ACC112 (cell line): ENCODE data around the gene LYPD3.

ENCODE experiments used
- H2AFZ ChIP-seq: fragments of 200-600 bp; sonication (generic); one replicate; pipeline ENCODE4 v1.6.0; 2017; ENCODE audit warnings: antibody characterized with exemption, low read length; ENCODE audit not compliant: unreplicated experiment
- H3K27ac ChIP-seq: fragments of 200-600 bp; sonication (generic); 2 replicates; pipeline ENCODE4 v1.5.1; 2014; ENCODE audit warnings: low read depth, mild to moderate bottlenecking, antibody characterized with exemption, low read length, moderate library complexity
- H3K27me3 ChIP-seq: fragments of 200-600 bp; sonication (generic); 2 replicates; pipeline ENCODE4 v1.6.1; 2014; ENCODE audit warnings: mild to moderate bottlenecking, antibody characterized with exemption, low read length, moderate library complexity, mixed read lengths; ENCODE audit not compliant: insufficient read depth
- H3K36me3 ChIP-seq: fragments of 200-600 bp; sonication (generic); 2 replicates; pipeline ENCODE4 v1.6.1; 2016; ENCODE audit warnings: mild to moderate bottlenecking, antibody characterized with exemption, low read length, moderate library complexity, mixed read lengths; ENCODE audit not compliant: insufficient read depth
- H3K4me1 ChIP-seq: fragments of 200-600 bp; sonication (generic); one replicate; pipeline ENCODE4 v1.6.1; 2016; ENCODE audit warnings: low read length, mixed read lengths; ENCODE audit not compliant: insufficient read depth, unreplicated experiment, control insufficient read depth
- H3K4me3 ChIP-seq: fragments of 200-600 bp; sonication (generic); 2 replicates; pipeline ENCODE4 v1.5.1; 2014; ENCODE audit warnings: mild to moderate bottlenecking, low read depth, low read length
- H3K79me2 ChIP-seq: fragments of 200-600 bp; sonication (generic); one replicate; pipeline ENCODE4 v1.6.0; 2016; ENCODE audit warnings: low read length; ENCODE audit not compliant: control insufficient read depth, unreplicated experiment, insufficient read depth

Gene LYPD3

GRCh38 chr19:43474487-43474886 lies 9.1 kb upstream of the LYPD3 start:
- Histone ChIP-seq H3K4me3 (no peak overlapping the region), H3K27me3 (no peaks in the 10 kb centered on the region), H3K36me3 (no peaks in the 10 kb centered on the region), H3K27ac (no peak overlapping the region), H3K4me1 (peaks cover 8% of the 10 kb centered on the region), H3K79me2 (no peaks in the 10 kb centered on the region), H2AFZ (no peak overlapping the region)

- H2AFZ ChIP-seq: no peak overlapping the region
- H3K36me3 ChIP-seq: no peaks in the 10 kb centered on the region
- no peaks in the 10 kb centered on the region for H3K27me3 ChIP-seq
- no peak overlapping the region for H3K4me3 ChIP-seq
- H3K4me1 ChIP-seq: peaks cover 6% of the 10 kb centered on the region
- no peak overlapping the region for H3K27ac ChIP-seq
- H3K79me2 ChIP-seq: no peaks in the 10 kb centered on the region
These were observed 5.7 kb upstream of the LYPD3 start for GRCh38 chr19:43471091-43471490.

GRCh38 chr19:43470288-43470687 lies 4.9 kb upstream of the LYPD3 start:
- Histone ChIP-seq H3K36me3 (no peaks in the 10 kb centered on the region), H3K4me1 (peaks cover 6% of the 10 kb centered on the region), H3K27me3 (no peaks in the 10 kb centered on the region), H3K4me3 (no peak overlapping the region), H3K79me2 (no peaks in the 10 kb centered on the region), H3K27ac (no peak overlapping the region), H2AFZ (no peak overlapping the region)

GRCh38 chr19:43469160-43469480 lies 3.7 kb upstream of the LYPD3 start:
- Histone ChIP-seq H3K36me3 (no peaks in the 10 kb centered on the region), H2AFZ (no peak overlapping the region), H3K4me3 (no peak overlapping the region), H3K27me3 (no peaks in the 10 kb centered on the region), H3K27ac (no peak overlapping the region), H3K79me2 (no peaks in the 10 kb centered on the region), H3K4me1 (peaks cover 6% of the 10 kb centered on the region)

- H2AFZ ChIP-seq: no peak overlapping the region
- peaks cover 6% of the 10 kb centered on the region for H3K4me1 ChIP-seq
- no peaks in the 10 kb centered on the region for H3K27me3 ChIP-seq
- H3K79me2 ChIP-seq: no peaks in the 10 kb centered on the region
- H3K27ac ChIP-seq: no peak overlapping the region
- no peak overlapping the region for H3K4me3 ChIP-seq
- H3K36me3 ChIP-seq: no peaks in the 10 kb centered on the region
These were observed 3.1 kb upstream of the LYPD3 start for GRCh38 chr19:43468354-43469159.

- no peak overlapping the region for H2AFZ ChIP-seq
- peaks cover 6% of the 10 kb centered on the region for H3K4me1 ChIP-seq
- no peaks in the 10 kb centered on the region for H3K36me3 ChIP-seq
- H3K4me3 ChIP-seq: no peak overlapping the region
- no peaks in the 10 kb centered on the region for H3K27me3 ChIP-seq
- H3K79me2 ChIP-seq: no peaks in the 10 kb centered on the region
- H3K27ac ChIP-seq: no peak overlapping the region
These were observed 2.3 kb upstream of the LYPD3 start for GRCh38 chr19:43467730-43468129.

GRCh38 chr19:43467276-43467675 lies 1.9 kb upstream of the LYPD3 start:
- Histone ChIP-seq H3K36me3 (no peaks in the 10 kb centered on the region), H3K27me3 (no peaks in the 10 kb centered on the region), H3K79me2 (no peaks in the 10 kb centered on the region), H3K4me3 (no peak overlapping the region), H3K4me1 (peaks cover 6% of the 10 kb centered on the region), H2AFZ (peak overlapping the region; percentile 30), H3K27ac (no peak overlapping the region)

GRCh38 chr19:43466793-43467192 lies 1.4 kb upstream of the LYPD3 start:
- H3K27me3 ChIP-seq: no peaks in the 10 kb centered on the region
- no peaks in the 10 kb centered on the region for H3K79me2 ChIP-seq
- H3K36me3 ChIP-seq: no peaks in the 10 kb centered on the region
- no peak overlapping the region for H2AFZ ChIP-seq
- peaks cover 6% of the 10 kb centered on the region for H3K4me1 ChIP-seq
- no peak overlapping the region for H3K4me3 ChIP-seq
- no peak overlapping the region for H3K27ac ChIP-seq

GRCh38 chr19:43464134-43464775 lies 1.2 kb downstream of the LYPD3 start:
- Histone ChIP-seq H3K79me2 (no peaks in the 10 kb centered on the region), H3K27me3 (no peaks in the 10 kb centered on the region), H3K27ac (no peak overlapping the region), H3K4me1 (peaks cover 6% of the 10 kb centered on the region), H3K4me3 (peak overlapping the region; percentile 79), H3K36me3 (no peaks in the 10 kb centered on the region), H2AFZ (peak overlapping the region; percentile 2)

- peak overlapping the region; percentile 79 for H3K4me3 ChIP-seq
- no peaks in the 10 kb centered on the region for H3K79me2 ChIP-seq
- peaks cover 6% of the 10 kb centered on the region for H3K4me1 ChIP-seq
- H3K27me3 ChIP-seq: no peaks in the 10 kb centered on the region
- H2AFZ ChIP-seq: peak overlapping the region; percentile 2
- H3K27ac ChIP-seq: no peak overlapping the region
- H3K36me3 ChIP-seq: no peaks in the 10 kb centered on the region
These were observed 1.9 kb downstream of the LYPD3 start for GRCh38 chr19:43463381-43464133.
